MM.1S (cell line): ENCODE results near the gene ETV6.

Experiments
- DNase-seq: peaks from one replicate; pipeline ENCODE4 v3.0.0-alpha.2; 2015
- H2AFZ ChIP-seq: fragments of 300-600 bp; sonication (generic); 2 replicates; pipeline ENCODE4 v1.6.0; 2016; ENCODE audit warnings: antibody characterized with exemption, low read length
- H3F3A ChIP-seq: fragments of 300-600 bp; sonication (generic); 2 replicates; pipeline ENCODE4 v1.6.1; 2016; ENCODE audit warnings: mild to moderate bottlenecking, antibody characterized with exemption, low read length, moderate library complexity, mixed read lengths; ENCODE audit not compliant: insufficient read depth
- H3K27ac ChIP-seq: fragments of 300-600 bp; sonication (generic); 2 replicates; pipeline ENCODE4 v1.5.1; 2016; ENCODE audit warnings: mild to moderate bottlenecking, low read length
- H3K27me3 ChIP-seq: fragments of 300-600 bp; sonication (generic); replicated peaks from 2 replicates; pipeline ENCODE4 v1.6.0; 2016; ENCODE audit warnings: low read length; ENCODE audit not compliant: insufficient read depth
- H3K36me3 ChIP-seq: fragments of 300-600 bp; sonication (generic); replicated peaks from 2 replicates; pipeline ENCODE4 v1.6.1; 2016; ENCODE audit warnings: mild to moderate bottlenecking, low read length, mixed read lengths; ENCODE audit not compliant: insufficient read depth
- H3K4me1 ChIP-seq: fragments of 300-600 bp; sonication (generic); 2 replicates; pipeline ENCODE4 v1.6.1; 2016; ENCODE audit warnings: low read length, mixed read lengths
- H3K4me2 ChIP-seq: fragments of 300-600 bp; sonication (generic); 2 replicates; pipeline ENCODE4 v1.6.0; 2016; ENCODE audit warnings: low read depth, low read length
- H3K4me3 ChIP-seq: fragments of 300-600 bp; sonication (generic); 2 replicates; pipeline ENCODE4 v1.5.1; 2016; ENCODE audit warnings: low read length, mixed read lengths
- H3K79me2 ChIP-seq: fragments of 300-600 bp; sonication (generic); 2 replicates; pipeline ENCODE4 v1.6.1; 2016; ENCODE audit warnings: mixed run types, low read length, mixed read lengths
- H3K9ac ChIP-seq: fragments of 300-600 bp; sonication (generic); 2 replicates; pipeline ENCODE4 v1.6.1; 2016; ENCODE audit warnings: low read length, mixed read lengths
- H3K9me2 ChIP-seq: fragments of 300-600 bp; sonication (generic); replicated peaks from 2 replicates; pipeline ENCODE4 v1.6.1; 2016; ENCODE audit warnings: mild to moderate bottlenecking, low read length, mixed read lengths; ENCODE audit not compliant: insufficient read depth
- H3K9me3 ChIP-seq: fragments of 300-600 bp; sonication (generic); replicated peaks from 2 replicates; pipeline ENCODE4 v1.6.1; 2016; ENCODE audit warnings: mild to moderate bottlenecking, low read length, mixed read lengths; ENCODE audit not compliant: insufficient read depth
- H4K20me1 ChIP-seq: fragments of 300-600 bp; sonication (generic); 2 replicates; pipeline ENCODE4 v1.6.1; 2016; ENCODE audit warnings: mild to moderate bottlenecking, low read length, moderate library complexity, mixed read lengths; ENCODE audit not compliant: insufficient read depth
- EZH2 ChIP-seq: fragments of 300-600 bp; sonication (generic); optimal IDR thresholded peaks from 2 replicates; pipeline ENCODE3; 2017; ENCODE audit warnings: low read depth, mild to moderate bottlenecking, antibody characterized with exemption, low read length, mixed read lengths
- EZH2phosphoT487 ChIP-seq: fragments of 300-600 bp; sonication (generic); IDR thresholded peaks from 2 replicates; pipeline ENCODE4 v1.6.1; 2018; ENCODE audit warnings: antibody characterized with exemption, low read length
- TF ChIP-seq, protein P1 (sequence below): fragments of 300-600 bp; sonication (generic); IDR thresholded peaks from 2 replicates; pipeline ENCODE4 v1.5.1; 2016; ENCODE audit warnings: antibody characterized with exemption, low read length, mixed read lengths

ETV6 gene

GRCh38 chr12:11696084-11696483, 46.6 kb downstream of the ETV6 start:
- no peaks in the 10 kb centered on the region for H3K36me3 ChIP-seq
- no peak overlapping the region for H3K4me2 ChIP-seq
- H3K27ac ChIP-seq: no peak overlapping the region
- TF ChIP-seq EZH2 (no peak), EZH2phosphoT487 (no peak)
- TF ChIP-seq, protein P1, sequence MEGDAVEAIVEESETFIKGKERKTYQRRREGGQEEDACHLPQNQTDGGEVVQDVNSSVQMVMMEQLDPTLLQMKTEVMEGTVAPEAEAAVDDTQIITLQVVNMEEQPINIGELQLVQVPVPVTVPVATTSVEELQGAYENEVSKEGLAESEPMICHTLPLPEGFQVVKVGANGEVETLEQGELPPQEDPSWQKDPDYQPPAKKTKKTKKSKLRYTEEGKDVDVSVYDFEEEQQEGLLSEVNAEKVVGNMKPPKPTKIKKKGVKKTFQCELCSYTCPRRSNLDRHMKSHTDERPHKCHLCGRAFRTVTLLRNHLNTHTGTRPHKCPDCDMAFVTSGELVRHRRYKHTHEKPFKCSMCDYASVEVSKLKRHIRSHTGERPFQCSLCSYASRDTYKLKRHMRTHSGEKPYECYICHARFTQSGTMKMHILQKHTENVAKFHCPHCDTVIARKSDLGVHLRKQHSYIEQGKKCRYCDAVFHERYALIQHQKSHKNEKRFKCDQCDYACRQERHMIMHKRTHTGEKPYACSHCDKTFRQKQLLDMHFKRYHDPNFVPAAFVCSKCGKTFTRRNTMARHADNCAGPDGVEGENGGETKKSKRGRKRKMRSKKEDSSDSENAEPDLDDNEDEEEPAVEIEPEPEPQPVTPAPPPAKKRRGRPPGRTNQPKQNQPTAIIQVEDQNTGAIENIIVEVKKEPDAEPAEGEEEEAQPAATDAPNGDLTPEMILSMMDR: no peak
- no peaks in the 10 kb centered on the region for H3K27me3 ChIP-seq
- no peaks in the 10 kb centered on the region for H3K9me3 ChIP-seq
- no peaks in the 10 kb centered on the region for H3K4me1 ChIP-seq
- no peak overlapping the region for H2AFZ ChIP-seq
- H3K79me2 ChIP-seq: peaks cover 37% of the 10 kb centered on the region
- H3K9me2 ChIP-seq: no peaks in the 10 kb centered on the region
- H3K9ac ChIP-seq: no peak overlapping the region
- H3K4me3 ChIP-seq: no peak overlapping the region
- H3F3A ChIP-seq: no peaks in the 10 kb centered on the region
- no peaks in the 10 kb centered on the region for H4K20me1 ChIP-seq
- no peak for DNase-seq

DNA sequence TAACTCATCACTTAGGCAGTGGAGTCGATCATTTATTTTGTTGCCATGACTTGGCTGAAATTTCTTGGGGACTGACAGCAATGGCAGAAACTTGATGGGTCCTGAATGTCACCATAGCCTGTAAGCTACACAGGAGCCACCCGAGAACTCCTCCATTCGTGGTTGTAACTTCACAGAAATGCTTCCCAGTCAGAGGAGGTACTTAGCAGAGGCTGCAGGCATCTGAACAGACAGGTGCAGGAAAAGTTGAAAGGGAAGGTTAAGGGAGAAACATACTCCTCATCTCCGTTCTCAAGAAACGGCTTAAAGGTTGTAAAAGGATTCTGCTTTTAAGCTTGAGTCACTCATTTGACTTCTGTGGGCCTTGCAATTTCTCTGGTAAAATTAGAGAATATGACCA, 47.7 kb downstream of the ETV6 start:
- H3K4me2 ChIP-seq: no peak overlapping the region
- peaks cover 30% of the 10 kb centered on the region for H3K79me2 ChIP-seq
- no peaks in the 10 kb centered on the region for H3K27me3 ChIP-seq
- H3K27ac ChIP-seq: no peak overlapping the region
- no peaks in the 10 kb centered on the region for H4K20me1 ChIP-seq
- H2AFZ ChIP-seq: no peak overlapping the region
- TF ChIP-seq EZH2 (no peak), EZH2phosphoT487 (no peak)
- TF ChIP-seq, protein P1: no peak
- no peaks in the 10 kb centered on the region for H3K9me2 ChIP-seq
- H3K9ac ChIP-seq: no peak overlapping the region
- no peak for DNase-seq
- H3K9me3 ChIP-seq: no peaks in the 10 kb centered on the region
- H3K36me3 ChIP-seq: no peaks in the 10 kb centered on the region
- H3K4me1 ChIP-seq: no peaks in the 10 kb centered on the region
- H3F3A ChIP-seq: no peaks in the 10 kb centered on the region
- no peak overlapping the region for H3K4me3 ChIP-seq

DNA sequence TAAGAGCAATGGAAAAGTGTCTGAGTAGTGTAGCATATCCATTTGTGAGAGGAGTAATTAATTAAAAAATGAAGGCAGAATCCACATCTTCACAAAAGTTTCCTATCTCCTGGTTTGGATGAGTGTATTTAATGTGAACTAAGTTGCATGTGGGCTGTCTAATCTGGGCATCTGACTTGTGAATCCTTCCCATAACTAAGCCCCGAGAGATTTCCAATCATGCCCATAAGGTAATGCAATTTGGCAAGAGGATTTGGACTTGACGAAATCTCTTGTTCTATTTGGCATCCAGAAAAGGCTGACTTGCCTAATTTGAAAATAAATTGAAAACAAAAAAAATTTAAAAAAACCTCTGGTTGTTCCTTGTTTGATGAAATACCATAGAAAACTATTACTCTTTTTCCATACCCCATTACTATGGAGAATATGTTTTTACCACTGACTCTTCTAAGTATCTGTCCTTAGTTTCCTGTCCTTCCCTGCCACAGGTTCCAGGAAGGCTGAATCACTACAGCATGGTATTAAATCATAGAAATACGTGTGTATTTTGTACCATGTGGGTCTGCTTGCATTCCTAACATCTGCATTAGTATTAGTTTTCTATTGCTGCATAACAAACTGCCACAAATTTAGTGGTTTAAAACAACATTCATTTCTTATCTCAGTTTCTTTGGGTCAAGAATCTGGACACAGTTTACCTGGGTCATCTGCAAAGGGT, 48.4 kb downstream of the ETV6 start:
- H2AFZ ChIP-seq: no peak overlapping the region
- peaks cover 4% of the 10 kb centered on the region for H3K4me1 ChIP-seq
- H3K79me2 ChIP-seq: peaks cover 26% of the 10 kb centered on the region
- no peak overlapping the region for H3K9ac ChIP-seq
- DNase-seq: no peak
- no peak overlapping the region for H3K4me3 ChIP-seq
- H3K36me3 ChIP-seq: no peaks in the 10 kb centered on the region
- TF ChIP-seq, protein P1: no peak
- TF ChIP-seq EZH2phosphoT487 (no peak), EZH2 (no peak)
- H3K9me3 ChIP-seq: no peaks in the 10 kb centered on the region
- no peaks in the 10 kb centered on the region for H3F3A ChIP-seq
- H3K4me2 ChIP-seq: no peak overlapping the region
- no peaks in the 10 kb centered on the region for H3K9me2 ChIP-seq
- no peak overlapping the region for H3K27ac ChIP-seq
- H4K20me1 ChIP-seq: no peaks in the 10 kb centered on the region
- no peaks in the 10 kb centered on the region for H3K27me3 ChIP-seq
